Fibroblast of the aortic adventitia (primary cell): ENCODE results near the gene PPHLN1. TPM values are rescaled to one million over a fixed set of nuclear protein-coding genes. Genes with fewer than 3 reads are reported as not detected.
A peak's percentile ranks its signal among the peaks of the same experiment; 100 is the strongest.

Source experiments
- DNase-seq: peaks from one replicate; pipeline ENCODE4 v3.0.0-alpha.2; 2010; ENCODE audit warnings: low read depth
- H3K4me3 ChIP-seq: 2 replicates; pipeline ENCODE4 v1.5.1; 2011; ENCODE audit warnings: low read depth, mild to moderate bottlenecking, control low read depth, low read length, moderate library complexity
- total RNA-seq: library from RNA; depleted of rRNA; stranded (reverse); fragments of >200 nt; gene quantifications from 2 replicates; pipeline ENCODE4 v1.2.3, GENCODE V29; 2012; ENCODE audit warnings: low replicate concordance
- TF ChIP-seq, protein P1 (sequence below): IDR thresholded peaks from 2 replicates; pipeline ENCODE4 v1.5.1; 2011; ENCODE audit warnings: mild to moderate bottlenecking, low read length, control low read depth, inconsistent platforms; ENCODE audit not compliant: insufficient read depth

The PPHLN1 gene
- total RNA-seq, 1 donor, result 74.7 TPM

DNA sequence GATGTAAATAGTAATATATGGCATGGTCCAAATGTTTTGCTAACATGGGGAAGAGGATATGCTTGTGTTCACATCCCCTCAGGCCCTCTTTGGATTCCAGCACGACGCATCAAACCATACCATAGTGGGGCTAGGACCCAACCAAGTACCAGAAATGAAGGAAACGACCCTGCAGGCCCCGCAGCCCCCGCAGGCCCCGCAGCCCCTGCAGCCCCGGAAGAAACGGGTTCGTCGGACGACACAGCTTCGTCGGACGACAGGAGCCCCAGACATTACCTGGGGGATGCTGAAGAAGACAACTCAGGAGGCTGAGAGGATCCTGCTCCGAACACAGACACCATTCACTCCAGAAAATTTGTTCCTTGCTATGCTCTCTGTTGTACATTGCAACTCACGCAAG, 119.9 kb downstream of the PPHLN1 start:
- TF ChIP-seq, protein P1, sequence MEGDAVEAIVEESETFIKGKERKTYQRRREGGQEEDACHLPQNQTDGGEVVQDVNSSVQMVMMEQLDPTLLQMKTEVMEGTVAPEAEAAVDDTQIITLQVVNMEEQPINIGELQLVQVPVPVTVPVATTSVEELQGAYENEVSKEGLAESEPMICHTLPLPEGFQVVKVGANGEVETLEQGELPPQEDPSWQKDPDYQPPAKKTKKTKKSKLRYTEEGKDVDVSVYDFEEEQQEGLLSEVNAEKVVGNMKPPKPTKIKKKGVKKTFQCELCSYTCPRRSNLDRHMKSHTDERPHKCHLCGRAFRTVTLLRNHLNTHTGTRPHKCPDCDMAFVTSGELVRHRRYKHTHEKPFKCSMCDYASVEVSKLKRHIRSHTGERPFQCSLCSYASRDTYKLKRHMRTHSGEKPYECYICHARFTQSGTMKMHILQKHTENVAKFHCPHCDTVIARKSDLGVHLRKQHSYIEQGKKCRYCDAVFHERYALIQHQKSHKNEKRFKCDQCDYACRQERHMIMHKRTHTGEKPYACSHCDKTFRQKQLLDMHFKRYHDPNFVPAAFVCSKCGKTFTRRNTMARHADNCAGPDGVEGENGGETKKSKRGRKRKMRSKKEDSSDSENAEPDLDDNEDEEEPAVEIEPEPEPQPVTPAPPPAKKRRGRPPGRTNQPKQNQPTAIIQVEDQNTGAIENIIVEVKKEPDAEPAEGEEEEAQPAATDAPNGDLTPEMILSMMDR, result no peak
- no peak overlapping the region for H3K4me3 ChIP-seq
- no peak for DNase-seq

DNA sequence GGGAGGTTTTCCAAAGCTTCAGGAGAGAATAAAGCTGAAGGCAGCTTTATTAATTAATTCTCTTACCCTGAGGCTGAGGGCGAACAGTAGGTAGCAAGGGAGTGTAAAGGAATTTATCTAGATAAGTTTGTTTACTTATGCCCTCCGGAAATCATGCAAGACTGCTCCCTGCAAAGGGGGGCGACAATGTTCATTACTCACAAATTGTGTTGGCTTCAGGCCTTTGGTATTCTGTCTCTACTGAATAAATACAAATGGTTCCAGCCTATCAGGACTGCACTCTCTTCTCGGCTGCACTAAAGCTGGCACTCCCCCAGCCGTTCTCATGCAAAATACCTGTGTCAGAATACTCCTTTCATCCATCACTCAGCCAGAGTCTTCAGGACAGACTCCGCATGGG, 120.8 kb downstream of the PPHLN1 start:
- no peak overlapping the region for H3K4me3 ChIP-seq
- no peak for DNase-seq
- TF ChIP-seq, protein P1, result no peak

DNA sequence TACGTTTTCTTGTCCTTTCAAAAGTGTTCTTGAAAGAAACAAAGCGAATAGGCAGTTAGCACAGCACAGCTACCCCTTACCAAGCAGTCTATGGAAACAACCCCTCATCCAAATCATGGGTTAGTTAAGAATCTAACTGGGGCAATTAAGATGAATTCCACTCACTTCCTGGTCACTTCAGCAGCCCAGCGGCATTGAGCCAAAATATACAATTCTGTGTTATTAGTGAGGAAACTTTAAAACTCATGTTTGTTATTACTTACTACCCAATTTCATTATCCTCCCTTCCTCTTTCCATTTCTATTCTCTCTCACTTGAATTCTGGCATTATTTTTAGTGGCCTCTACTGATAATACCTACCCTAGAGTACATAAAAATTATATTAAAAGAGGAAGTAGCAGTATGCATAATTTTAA, 121.4 kb downstream of the PPHLN1 start:
- no peak overlapping the region for H3K4me3 ChIP-seq
- TF ChIP-seq, protein P1, result no peak
- peak; percentile 22 for DNase-seq

DNA sequence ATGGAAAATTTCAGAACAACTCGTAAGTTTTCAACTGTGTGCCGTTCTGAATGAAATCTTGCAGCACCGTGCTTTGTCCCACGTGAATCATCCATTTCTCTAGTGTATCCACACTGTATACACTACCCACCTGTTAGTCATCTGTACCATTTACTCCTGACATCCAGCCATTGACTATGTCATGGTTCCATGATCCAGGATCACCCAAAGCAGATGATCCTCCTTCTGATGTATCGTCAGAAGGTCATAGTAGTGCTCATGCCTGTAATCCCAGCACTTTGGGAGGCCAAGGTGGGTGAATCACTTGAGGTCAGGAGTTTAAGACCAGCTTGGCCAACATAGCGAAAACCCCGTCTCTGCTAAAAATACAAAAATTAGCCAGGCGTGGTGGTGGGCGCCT, 122.9 kb downstream of the PPHLN1 start:
- TF ChIP-seq, protein P1, result no peak
- no peak overlapping the region for H3K4me3 ChIP-seq
- no peak for DNase-seq

DNA sequence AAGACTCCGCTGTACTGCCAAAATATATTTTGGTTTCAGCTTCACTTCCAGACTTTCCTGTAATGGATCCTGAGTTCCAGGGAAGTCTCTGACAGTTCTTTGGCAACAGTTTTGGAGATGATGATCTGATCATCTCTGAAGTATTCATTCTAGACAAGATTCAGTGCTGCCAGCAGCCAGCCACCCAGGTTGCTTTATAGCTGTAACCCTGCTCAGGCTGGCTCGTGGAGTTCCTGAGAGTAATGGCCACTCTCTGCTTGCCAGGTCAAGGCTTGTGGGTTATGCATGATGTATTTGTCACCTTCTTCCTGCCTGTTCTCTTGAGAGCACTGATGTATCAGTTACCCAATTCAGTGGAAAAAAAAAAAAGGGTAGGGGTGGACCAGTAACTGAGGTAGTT, 124.3 kb downstream of the PPHLN1 start:
- H3K4me3 ChIP-seq, result no peak overlapping the region
- TF ChIP-seq, protein P1, result no peak
- peak; percentile 38 for DNase-seq

DNA sequence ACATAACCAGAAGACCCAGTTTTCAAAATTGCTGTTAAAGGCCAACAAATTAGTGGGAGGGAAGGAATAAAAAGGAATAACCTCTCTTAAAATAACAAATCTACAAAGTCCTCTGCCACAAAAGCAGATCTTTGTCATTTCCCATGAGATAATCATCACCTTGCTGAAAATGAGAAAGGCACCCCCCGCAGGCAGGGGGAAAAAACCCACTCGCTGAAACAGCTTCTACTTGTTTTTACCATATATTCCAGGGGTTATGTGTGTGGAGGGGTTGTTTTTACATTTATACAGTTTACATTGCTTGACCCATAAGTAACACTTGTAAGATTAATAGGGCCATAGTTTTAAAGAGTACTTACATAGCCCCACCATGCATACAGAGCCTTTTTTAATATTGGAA, 132.6 kb downstream of the PPHLN1 start:
- DNase-seq, result no peak
- TF ChIP-seq, protein P1, result no peak
- H3K4me3 ChIP-seq, result no peak overlapping the region

DNA sequence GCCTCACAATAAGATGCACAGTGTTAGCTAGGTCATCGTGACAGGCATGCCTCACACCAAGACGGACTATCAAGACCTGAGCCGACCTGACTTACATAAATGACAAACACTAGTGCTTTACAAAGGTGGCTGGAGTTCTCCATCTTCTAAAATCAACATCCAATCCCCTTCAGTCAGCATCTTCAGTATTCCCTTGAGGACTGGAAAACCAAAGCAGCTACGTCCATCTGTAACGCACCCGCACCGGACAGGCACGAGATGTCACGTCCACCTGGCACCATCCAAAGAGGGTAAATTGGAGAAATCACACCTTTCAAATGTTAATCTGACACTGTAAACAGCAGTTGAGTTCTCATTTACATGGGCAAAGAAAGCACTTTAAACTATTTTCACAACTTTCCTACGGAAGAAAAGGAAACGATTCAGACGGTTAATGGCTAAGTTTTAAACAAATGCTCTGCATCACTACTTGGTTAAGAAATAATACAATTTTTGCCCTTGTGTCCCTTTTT, 133.4 kb downstream of the PPHLN1 start:
- TF ChIP-seq, protein P1, result no peak
- no peak overlapping the region for H3K4me3 ChIP-seq
- DNase-seq, result no peak
